Measurements from ENCODE around the gene CIB1.

Gene CIB1

GRCh38 chr15:90239371-90239770 is 5.6 kb upstream of the CIB1 start:
- no peak for DNase-seq

- peak; percentile 97 for DNase-seq
Observed at GRCh38 chr15:90234096-90234988, 601 bp upstream of the CIB1 start, which contains the start of gene GDPGP1. TSS of gene GDPGP1 (plus strand) at chr15:90234209. CDS start at chr15:90240909, 6,700 bp downstream.

GRCh38 chr15:90232941-90233386 is 777 bp downstream of the CIB1 start:
- no peak for DNase-seq

- DNase-seq: no peak
Observed at GRCh38 chr15:90232196-90232595, 1.5 kb downstream of the CIB1 start.

DNA sequence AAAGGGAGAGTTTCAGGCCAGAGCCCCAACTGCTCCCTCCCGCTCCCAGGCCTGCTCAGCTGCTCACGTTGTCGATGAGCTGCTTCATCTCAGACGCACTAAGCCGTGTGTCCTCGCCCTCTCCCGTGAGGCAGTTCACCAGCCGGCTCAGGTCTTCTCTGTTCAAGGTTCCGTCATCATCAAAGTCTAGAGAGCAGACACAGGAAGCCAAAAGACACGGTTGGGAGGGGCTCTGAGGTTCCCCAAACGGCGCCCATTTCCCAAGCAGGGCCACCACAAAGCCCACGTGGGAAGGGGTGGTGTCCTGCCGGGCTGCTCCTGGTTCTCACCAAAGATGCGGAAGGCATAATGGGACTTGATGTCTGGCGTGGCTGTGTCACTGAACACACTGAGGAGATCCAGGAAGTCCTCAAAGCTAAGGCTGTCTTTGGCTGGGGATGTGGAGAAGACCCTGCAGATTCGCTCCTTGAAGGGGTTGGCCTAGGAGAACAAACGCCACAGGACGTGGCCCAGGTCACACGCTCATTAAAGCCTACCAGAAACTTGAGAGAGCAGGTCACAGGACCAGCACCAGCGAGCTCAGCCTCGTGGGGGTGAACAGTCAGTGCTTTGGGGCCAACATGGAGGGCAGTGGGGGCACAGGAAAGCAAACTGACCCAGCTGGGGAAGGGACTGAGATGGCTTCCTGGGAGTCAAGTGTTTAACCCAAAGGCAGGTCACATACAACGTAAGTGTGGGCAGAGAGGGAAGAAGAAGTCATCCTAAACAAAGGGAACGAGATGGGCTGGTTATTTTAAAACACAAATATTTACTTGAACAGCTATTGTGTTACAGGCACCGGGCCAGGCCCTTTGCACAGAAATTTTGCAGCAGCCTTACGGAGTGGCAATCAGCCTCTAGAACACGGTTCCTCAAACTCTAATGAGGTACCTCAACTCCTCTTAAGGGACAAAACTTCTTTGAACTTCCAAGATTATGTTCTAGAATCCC is 2.4 kb downstream of the CIB1 start:
- DNase-seq: peak; percentile 78

DNA sequence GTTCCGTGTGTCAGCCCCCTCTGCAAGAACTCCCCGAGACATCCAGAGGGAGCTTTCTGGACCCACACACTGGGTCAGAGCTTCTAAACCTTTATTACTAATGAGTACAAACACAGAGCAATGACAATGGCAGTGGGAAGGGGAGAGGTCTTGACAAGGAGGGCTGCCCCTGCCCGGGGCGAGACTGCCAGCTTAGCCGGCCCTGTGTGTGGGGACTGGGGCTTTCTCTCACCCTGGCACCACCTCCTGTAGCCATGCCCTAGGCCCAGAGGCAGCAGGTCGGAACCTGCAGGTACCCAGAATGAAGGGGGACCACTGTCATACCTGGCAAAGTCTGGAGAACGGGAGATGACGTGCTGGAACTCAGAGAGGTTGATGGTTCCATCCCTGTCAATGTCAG is 3.1 kb downstream of the CIB1 start:
- no peak for DNase-seq

GRCh38 chr15:90230071-90230494 is 3.7 kb downstream of the CIB1 start:
- no peak for DNase-seq

GRCh38 chr15:90228960-90229359 is 4.8 kb downstream of the CIB1 start:
- DNase-seq: no peak

GRCh38 chr15:90227816-90228772 is 5.6 kb downstream of the CIB1 start:
- no peak for DNase-seq

DNA sequence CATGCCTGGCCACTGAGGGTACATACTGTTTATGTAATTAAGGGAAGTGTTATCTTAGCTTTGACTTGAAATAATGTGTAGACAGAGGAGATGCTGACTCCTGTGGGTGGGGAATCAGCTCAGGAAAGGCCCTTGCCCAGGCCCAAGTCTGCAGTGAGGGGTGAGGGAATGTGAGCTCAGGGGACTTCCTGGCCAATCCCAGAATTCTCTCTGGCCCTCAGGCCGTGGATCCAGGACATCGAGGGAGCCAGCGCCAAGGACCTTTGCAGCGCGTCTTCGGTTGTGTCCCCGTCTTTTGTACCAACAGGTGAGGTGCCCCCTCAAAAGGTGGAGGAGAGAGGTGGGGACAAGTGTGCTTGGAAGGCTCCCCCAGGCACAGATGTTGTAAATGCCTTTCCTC is 6.4 kb downstream of the CIB1 start:
- no peak for DNase-seq

DNA sequence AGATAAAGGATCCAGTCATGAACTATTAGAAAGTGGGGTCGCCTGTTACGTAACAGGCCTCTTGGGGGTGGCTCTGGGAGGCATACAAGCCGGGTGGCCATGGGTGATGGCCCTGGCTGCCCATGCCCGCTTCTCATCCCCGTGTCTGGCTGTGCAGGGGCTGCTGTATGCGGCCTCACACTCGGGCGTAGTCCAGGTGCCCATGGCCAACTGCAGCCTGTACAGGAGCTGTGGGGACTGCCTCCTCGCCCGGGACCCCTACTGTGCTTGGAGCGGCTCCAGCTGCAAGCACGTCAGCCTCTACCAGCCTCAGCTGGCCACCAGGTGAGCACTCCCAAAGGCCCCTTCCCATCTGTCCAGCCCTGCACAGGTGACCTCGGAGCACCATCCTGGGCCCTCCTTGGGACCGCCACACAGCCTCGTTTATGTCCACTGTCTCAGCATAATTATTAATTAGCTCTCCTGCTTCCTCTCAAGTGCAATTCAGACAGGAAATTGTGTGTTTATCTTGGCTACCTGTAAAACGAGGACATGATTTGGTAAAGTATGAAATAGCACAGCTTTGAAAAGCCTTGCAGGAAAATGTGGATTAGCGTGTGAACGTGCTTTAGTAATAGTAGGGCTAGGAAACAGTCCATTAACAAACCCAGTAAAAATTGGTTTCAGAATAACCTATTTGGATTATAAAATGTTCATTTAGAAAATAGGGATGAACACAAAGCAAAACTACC is 8.1 kb downstream of the CIB1 start:
- DNase-seq: no peak

- DNase-seq: no peak
Observed at GRCh38 chr15:90225047-90225446, 8.7 kb downstream of the CIB1 start.

- no peak for DNase-seq
Observed at GRCh38 chr15:90223441-90224165, 10.1 kb downstream of the CIB1 start.

DNA sequence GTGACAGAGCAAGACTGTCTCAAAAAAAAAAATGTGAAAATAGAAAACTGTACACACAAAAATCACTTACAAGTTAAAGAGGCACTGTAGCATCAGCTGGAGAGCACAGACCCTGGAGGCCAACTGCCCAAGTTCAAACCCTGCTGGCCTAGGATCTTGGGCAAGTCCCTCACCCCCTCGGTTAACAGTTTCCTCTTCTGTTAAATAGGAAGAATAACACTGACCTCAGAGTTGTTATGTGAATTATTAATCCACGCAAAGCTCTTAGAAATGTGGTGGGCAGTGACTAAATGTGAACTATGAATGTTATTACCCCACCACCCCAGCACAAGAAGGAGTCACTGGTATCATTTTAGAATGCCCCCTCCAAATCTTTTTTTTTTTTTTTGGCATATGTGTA is 11.2 kb downstream of the CIB1 start:
- no peak for DNase-seq

DNA sequence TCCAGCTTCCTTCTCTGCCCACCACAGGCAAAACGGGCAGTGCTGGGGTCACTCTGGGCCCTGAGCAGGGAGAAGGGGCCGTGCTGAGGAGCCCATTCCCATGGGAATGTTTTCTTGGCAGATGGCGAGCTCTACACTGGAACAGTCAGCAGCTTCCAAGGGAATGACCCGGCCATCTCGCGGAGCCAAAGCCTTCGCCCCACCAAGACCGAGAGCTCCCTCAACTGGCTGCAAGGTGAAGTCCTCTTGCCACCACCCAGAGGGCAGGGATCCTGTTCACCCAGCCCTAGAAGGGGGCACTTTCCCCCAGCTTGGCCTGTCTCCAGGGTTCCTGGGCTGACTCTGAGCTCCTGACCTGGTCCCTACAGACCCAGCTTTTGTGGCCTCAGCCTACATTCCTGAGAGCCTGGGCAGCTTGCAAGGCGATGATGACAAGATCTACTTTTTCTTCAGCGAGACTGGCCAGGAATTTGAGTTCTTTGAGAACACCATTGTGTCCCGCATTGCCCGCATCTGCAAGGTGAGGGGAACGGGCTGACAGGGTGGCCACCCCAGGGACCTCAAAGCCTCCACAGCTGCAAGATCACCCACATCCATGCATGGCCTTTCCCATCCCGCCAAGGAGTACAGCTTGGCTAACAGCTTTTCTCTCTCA is 12.4 kb downstream of the CIB1 start:
- DNase-seq: peak; percentile 68

DNA sequence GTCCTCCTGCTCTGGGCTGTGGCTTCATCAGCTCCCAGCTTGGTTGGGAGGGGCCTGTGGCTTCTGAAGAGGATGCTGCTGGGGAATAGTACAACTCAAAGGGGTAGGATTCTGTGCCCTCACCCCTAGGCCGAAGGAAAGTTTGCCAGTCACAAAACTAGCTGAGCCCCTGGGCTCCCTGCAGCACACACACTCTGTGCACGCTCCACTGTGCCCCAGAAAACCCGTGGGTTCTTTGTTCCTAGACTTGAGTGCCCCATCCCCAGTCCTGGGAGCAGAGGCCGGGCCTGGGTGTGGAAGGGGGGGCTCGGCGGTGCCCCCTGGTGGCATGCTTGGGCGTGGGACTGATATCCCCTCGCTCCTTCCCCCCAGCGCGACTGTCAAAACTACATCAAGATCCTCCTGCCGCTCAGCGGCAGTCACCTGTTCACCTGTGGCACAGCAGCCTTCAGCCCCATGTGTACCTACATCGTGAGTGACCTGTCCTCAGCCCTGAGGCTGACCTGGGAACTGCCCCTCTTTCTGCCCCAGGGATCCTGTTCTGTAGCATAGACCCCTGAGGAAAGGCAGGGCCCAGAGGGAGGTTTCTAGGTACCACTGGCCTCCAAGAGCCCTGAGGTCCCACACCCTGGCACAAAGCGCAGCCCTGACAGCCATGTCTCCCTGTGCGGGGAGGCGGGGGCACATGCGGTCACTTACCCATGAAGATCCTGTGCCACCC is 14.2 kb downstream of the CIB1 start:
- DNase-seq: peak; percentile 85

DNA sequence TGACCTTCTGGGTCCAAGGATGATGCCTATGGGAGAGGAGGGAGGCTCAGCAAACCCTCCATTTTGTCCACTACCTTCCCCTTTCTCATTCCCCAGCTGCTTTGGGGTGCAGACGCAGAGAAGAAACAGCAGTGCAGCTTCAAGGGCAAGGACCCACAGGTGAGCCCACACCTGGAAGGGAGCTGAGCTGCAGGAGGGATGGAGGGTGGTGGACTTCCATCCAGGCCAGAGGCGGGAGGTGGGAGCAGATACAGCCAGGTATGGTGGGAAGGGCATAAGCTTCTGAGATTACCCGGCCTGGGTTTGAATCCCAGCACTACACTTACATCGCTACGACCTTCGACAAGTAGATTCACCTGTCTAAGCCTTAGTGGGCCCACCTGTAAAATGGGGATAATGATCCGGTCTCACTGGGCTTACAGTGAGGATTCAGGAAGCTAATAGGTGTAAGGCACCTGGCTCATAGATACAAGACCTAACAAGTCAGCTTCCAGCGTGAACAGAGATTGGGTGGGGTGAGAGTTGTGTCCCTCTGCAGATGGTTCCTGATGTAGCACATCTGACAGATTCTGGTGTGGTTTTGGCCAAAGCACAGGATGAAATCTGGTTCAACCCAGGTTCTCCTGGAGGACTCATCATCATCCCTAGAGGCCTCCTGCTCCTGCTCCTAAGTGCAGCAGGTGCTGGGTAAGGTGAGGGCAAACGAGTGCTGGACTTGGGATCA is 15.9 kb downstream of the CIB1 start:
- DNase-seq: no peak

DNA sequence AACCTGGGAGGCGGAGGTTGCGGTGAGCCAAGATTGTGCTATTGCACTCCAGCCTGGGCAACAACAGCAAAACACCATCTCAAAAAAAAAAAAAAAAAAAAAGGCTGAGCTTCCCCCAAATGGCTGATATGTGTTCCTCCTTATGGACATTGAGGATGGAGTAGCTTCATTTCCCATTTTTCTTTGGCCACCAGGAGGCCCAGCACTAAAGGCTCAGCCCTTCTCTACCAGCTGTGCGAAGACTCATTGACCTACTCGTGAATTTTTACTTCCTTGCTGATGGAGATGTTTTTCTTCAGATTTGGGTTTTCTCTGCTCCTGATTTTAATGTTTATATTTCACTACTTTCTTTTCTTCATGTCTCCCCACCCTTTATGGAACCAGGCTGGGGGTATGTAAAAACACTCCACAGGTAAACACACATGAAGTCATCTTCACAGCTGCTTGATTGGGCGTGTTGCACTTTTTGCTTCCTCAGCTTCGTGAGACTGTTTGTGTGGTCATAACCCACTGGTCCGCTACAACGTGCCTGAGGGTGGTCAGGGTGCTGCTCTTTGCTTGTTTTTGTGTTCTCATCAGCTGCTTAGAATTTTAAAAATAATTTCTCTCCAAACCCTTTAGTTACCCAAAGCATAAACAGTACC is 19.1 kb downstream of the CIB1 start:
- no peak for DNase-seq

All from activated CD8-positive, alpha-beta memory T cell treated with anti-CD3 and anti-CD28 coated beads, Interleukin-2, amount 50 U/mL, for 48 hours (primary cell).